HG03565 (cell line): ENCODE measurements around the gene ELMO1.

Source experiments
- ATAC-seq: cut with Tn5 transposase; IDR thresholded peaks from one replicate; pipeline ENCODE4 v1.9.1; 2021; ENCODE audit warnings: mild to moderate bottlenecking, moderate library complexity; ENCODE audit not compliant: unreplicated experiment

Gene ELMO1

DNA sequence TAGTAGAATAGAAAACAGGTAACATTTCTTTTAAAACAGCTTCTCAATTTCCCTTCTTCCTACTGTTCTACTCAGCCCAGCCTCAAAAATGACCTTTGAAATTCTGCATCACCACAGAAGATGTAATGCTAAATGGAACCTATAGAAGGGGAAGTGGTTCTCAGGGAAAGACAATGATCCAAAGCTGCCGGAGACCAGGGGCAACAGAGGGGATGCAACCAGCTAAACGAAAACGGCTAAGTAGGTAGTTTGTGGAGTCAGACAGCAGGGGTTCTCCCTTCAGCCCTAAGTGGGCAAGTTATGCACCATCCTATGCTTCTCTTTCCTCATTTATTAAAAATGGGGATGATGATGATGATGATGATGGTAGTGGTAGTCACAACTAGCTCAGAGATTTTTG, 214.3 kb downstream of the ELMO1 start:
- ATAC-seq: no peak

DNA sequence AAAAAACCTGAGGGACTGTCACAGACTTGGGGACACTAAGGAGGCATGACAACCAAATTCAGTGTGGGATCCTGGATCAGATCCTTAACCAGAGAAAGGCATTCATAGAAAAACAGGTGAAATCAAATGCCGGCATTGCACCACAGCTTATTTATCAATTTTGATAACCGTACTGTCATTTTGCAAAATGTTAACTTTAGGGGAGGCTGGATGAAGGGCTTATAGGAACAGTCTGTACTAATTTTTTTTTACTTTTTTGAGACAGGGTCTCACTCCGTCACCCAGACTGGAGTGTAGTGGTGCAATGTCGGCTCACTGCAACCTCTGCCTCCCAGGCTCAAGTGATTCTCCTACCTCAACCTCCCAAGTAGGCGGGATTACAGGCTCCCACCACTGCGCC, 217.1 kb downstream of the ELMO1 start:
- no peak for ATAC-seq

- ATAC-seq: no peak
Observed at GRCh38 chr7:37230221-37230620, 218.4 kb downstream of the ELMO1 start.

DNA sequence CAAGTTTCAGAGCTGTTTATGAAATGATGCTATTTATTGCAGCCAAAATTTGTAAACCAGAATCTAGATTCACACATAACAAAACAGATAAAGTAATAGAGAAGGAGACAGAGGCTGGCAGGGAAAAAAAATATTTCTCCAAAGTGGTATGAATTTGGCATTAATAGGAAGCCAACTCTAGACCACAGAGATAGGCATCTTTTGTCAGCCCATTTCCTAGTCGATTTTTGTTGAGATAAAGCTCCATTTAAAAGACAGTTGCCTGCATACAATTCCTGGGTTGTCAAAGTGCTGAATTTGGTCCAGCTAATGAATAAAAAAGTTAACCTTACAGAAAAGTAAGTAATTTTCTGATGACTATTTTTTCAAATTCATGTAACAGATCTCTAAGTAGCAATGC, 219.3 kb downstream of the ELMO1 start:
- ATAC-seq: no peak

GRCh38 chr7:37225285-37225969, 223.2 kb downstream of the ELMO1 start:
- no peak for ATAC-seq

GRCh38 chr7:37224746-37225145, 223.9 kb downstream of the ELMO1 start:
- ATAC-seq: no peak

DNA sequence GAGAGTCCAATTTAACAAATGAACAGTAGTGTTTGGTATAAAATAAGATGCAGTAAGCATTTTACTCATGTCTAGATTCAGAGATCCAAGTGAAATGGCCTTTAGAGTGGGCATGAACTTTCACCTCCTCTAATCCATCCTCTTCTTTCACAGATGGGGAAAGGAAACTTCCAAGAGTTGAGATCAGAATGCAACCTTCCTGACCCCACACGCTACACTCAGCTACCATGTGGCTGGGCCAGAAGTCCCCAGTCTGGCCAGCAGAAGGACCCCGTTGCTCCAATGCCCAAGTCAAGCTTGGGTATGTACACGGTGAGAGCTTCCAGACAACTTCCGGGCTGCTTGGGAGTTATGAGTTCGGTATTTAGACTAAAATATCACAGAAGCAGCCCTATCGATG, 228.0 kb downstream of the ELMO1 start:
- ATAC-seq: no peak

DNA sequence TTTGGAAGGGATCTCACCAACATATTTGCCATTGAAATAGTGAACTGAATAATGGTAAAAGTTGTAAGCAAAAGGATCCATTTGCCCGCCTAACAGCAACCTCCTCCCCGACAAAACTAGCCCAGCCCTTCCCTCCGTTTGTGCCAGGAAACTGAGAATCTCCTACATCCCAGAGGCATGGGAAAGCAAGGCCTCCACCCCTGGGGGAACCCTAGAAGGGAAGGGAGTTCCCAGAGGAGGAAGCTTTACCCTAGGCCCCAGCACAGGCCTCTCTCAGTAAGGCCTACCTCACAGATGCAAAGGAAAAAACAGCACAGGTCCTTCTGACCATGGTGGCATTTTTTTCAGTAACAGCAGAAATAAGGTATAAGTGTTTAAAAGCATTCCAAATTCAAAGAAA, 229.7 kb downstream of the ELMO1 start:
- no peak for ATAC-seq

GRCh38 chr7:37216923-37217322, 231.7 kb downstream of the ELMO1 start:
- ATAC-seq: no peak

GRCh38 chr7:37216156-37216852, 232.4 kb downstream of the ELMO1 start:
- no peak for ATAC-seq

GRCh38 chr7:37215290-37215923, 233.3 kb downstream of the ELMO1 start:
- ATAC-seq: no peak

DNA sequence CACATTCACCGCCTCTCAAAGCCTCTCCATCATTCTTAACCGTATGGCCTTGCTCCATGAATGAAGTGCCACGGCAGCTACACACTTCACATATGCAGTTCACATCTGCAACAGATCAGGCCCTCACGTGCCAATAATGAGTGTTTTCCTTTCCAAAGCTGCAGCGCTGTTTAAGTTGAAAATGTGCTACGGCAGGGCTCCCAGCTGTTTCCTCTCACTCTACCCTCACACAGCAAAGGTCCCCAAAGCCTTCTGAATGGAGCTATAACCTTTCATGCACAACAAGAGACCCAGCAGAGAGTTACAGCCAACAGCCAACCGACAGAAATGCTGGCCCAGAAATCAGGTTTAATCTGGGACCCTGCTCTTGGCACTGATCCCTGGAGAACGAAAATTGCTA, 236.1 kb downstream of the ELMO1 start:
- ATAC-seq: no peak

GRCh38 chr7:37212051-37212450, 236.6 kb downstream of the ELMO1 start:
- peak; percentile 45 for ATAC-seq

DNA sequence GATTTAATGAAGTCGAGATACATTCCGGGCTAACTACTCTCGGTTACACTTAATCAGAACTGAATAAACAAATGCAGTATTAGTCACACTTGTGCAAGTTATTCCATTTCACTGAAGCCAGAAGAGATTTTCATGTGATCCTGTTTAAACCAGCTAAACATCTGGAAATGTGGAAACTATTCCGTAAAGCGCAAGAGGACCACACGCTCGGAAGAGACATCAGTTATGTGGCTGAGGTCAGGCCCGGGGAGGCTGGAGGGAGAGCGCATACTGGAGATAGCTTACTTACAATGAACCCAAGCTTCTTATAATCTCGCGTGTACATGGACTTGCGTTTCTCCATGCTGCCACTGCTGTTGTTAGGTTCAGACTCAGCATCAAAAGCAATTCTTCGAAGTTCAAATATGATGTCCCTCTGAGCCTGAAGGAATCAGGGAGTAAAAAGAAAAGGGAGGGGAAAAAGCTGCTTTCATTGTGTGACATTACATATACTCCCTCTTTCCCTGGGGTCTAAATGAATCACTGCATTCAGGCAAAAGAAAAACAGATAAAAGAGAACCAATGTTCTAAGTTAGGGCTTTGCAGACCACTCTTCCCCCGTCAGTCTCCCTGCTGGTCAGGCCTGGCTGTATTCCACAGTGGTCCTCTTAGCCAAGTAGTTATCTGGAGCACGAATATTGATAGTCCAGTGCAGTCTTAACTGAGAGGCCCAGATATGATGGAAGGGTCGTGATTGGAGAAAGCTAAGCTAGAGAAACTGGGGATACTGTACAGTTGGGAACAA, 237.4 kb downstream of the ELMO1 start:
- ATAC-seq: no peak

- no peak for ATAC-seq
Observed at GRCh38 chr7:37209195-37209594, 239.5 kb downstream of the ELMO1 start.

- ATAC-seq: peak; percentile 64
Observed at GRCh38 chr7:37208528-37208927, 240.1 kb downstream of the ELMO1 start.

DNA sequence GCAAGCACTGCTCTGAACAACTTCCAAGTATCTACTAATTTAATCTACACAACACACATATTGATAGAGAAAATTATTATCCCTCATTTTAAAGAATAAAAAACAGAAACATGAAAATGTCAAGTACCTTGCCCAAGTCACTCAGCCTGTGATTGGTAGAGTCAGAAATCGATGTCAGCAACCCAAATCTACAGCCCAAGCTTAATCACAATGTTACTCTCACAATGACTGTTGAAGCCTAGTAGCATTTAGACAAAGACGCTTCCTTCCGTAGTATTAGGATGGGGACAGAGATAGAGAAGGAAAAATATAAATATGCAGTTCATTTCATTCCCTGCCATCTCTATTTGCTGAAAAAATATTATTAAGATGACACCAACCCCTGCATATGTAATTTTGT, 242.5 kb downstream of the ELMO1 start:
- ATAC-seq: no peak

DNA sequence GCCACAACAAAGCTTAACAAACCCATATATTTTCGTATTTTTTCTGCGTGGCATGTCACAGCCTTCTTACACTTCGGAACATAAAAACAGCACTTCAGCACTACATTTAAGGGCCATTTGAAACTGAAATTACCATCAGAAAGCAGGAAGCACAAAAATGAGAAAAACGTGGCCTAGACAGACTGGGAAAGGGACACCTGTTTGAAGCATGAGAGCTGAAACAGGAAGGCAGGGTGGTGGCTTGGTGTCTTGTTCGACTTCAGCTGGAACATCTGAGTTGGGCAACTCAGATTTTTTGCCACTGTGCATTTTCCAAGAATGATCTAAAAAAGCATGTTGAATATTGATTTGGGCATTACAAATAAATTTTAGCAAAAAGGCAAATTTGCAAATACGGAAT, 243.2 kb downstream of the ELMO1 start:
- ATAC-seq: no peak

DNA sequence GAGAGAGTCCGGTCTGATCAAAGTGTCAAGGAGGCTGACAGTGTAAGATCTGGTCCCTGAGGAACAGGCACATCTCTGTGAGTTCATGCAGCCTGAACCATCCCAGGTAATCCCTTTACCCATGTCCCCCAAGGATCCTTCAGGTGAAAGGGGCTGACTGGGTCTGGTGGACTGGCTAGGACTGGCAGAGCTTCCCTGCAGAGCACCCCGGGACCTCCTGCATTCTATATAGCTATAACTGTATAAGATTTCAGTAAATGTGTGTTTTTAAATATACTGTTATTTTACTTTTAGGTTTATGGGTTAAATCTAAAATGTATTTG, 246.8 kb downstream of the ELMO1 start:
- ATAC-seq: no peak

- ATAC-seq: peak; percentile 53
Observed at GRCh38 chr7:37201003-37201875, 247.4 kb downstream of the ELMO1 start.
